Stimulated activated CD8-positive, alpha-beta memory T cell treated with anti-CD3 and anti-CD28 coated beads, Interleukin-15, amount 100 ng/mL, for 4 hours (primary cell): Measurements from ENCODE around the gene BLOC1S5.
"Not testable (repeated sequence)": the region's sequence is repeated elsewhere in the genome, so short reads cannot be mapped to it uniquely, and the experiment has no call there.

Experiments
- DNase-seq, 2 donors: peaks; one replicate each; pipeline ENCODE4 v3.0.0-alpha.2; 2020; ENCODE audit warnings: low read depth in 2 of 2

Gene BLOC1S5

GRCh38 chr6:8043221-8043620 lies 21.0 kb downstream of the BLOC1S5 start:
- no peak for DNase-seq

- DNase-seq: no peak
Observed at GRCh38 chr6:8041913-8042583, 22.1 kb downstream of the BLOC1S5 start.

- not testable (repeated sequence) for DNase-seq
Observed at GRCh38 chr6:8034107-8034506, 30.1 kb downstream of the BLOC1S5 start.

- no peak for DNase-seq
Observed at GRCh38 chr6:8030920-8031319, 33.3 kb downstream of the BLOC1S5 start.

- no peak for DNase-seq
Observed at GRCh38 chr6:8029243-8029870, 34.8 kb downstream of the BLOC1S5 start.

- no peak for DNase-seq
Observed at GRCh38 chr6:8027965-8028651, 36.1 kb downstream of the BLOC1S5 start.

- DNase-seq: no peak
Observed at GRCh38 chr6:8026800-8027199, 37.4 kb downstream of the BLOC1S5 start.

- no peak for DNase-seq
Observed at GRCh38 chr6:8025191-8025590, 39.0 kb downstream of the BLOC1S5 start.

GRCh38 chr6:8023638-8024037 lies 40.6 kb downstream of the BLOC1S5 start:
- DNase-seq: no peak

- DNase-seq: no peak
Observed at GRCh38 chr6:8020083-8020482, 44.1 kb downstream of the BLOC1S5 start.

GRCh38 chr6:8017705-8018104 lies 46.5 kb downstream of the BLOC1S5 start:
- no peak for DNase-seq

GRCh38 chr6:8017276-8017701 lies 46.9 kb downstream of the BLOC1S5 start:
- DNase-seq: no peak

- DNase-seq: no peak
Observed at GRCh38 chr6:8014947-8015346, 49.2 kb downstream of the BLOC1S5 start.

GRCh38 chr6:8013763-8014162 lies 50.4 kb downstream of the BLOC1S5 start:
- DNase-seq: no peak

- no peak for DNase-seq
Observed at GRCh38 chr6:8006208-8006607, 58.0 kb downstream of the BLOC1S5 start.

GRCh38 chr6:8005136-8005535 lies 59.1 kb downstream of the BLOC1S5 start:
- no peak for DNase-seq

GRCh38 chr6:8000636-8001035 lies 63.6 kb downstream of the BLOC1S5 start:
- no peak for DNase-seq

- DNase-seq: no peak
Observed at GRCh38 chr6:8000188-8000596, 64.0 kb downstream of the BLOC1S5 start.

- no peak for DNase-seq
Observed at GRCh38 chr6:7999201-7999600, 65.0 kb downstream of the BLOC1S5 start.

GRCh38 chr6:7998103-7998725 lies 66.0 kb downstream of the BLOC1S5 start:
- no peak for DNase-seq

- no peak for DNase-seq
Observed at GRCh38 chr6:7997286-7997685, 66.9 kb downstream of the BLOC1S5 start.

GRCh38 chr6:7996538-7997111 lies 67.6 kb downstream of the BLOC1S5 start:
- no peak for DNase-seq
